Measurements from ENCODE around the gene BRD8. TPM values are rescaled to one million over a fixed set of nuclear protein-coding genes. Genes with fewer than 3 reads are reported as not detected.
"Not testable (repeated sequence)": the region's sequence is repeated elsewhere in the genome, so short reads cannot be mapped to it uniquely, and the experiment has no call there.

The BRD8 gene
- total and polyA plus RNA-seq, 8 donors = 42.0 to 212 (median 158) TPM

DNA sequence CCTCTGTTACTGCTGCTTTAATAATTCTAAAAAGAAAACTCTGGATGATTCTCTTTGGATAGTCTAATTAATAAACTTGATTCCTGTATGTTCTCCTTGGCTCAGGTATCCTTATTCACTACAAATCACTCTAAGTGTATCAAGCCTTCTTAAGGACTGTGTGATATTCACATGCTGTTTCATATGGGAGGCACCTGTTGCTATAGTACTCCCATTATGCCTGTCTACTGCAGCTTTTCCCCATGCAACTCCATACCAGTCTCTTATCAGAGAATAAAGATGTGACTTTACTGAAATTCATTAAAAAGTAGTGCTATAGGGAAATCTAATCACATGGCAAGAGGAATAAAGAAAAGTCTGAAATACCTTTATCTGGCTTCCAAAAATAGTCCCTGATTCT lies 14.7 kb downstream of the BRD8 start:
- no peak for ATAC-seq
- H3K36me3 ChIP-seq = peaks cover 13 to 100% of the 10 kb centered on the region in 2 donors

DNA sequence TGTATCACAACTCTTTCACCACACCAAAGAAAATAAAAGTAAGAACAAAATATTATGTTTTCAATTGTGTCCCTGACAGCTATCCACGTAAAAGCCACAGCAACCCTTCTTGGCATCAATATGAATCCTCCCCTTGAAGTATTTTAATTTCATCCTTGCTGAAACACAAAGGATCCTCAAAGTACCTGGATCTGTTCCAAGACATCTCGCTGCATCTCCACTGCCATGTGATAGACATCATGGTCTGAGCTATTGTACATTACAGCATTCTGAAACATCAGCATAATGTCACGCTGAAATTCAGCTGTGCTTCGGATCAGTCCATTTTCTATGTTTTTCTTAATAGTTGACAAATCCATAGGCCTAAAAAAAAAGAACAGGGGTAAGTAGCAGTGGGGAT lies 17.7 kb downstream of the BRD8 start:
- DNase-seq (no peak), ATAC-seq (no peak)
- Histone ChIP-seq H3K27ac (no peak overlapping the region), H3K36me3 (peaks cover 10 to 99% of the 10 kb centered on the region in 2 donors), H3K4me3 (no peak overlapping the region), H3K4me1 (no peaks in the 10 kb centered on the region), H3K9me3 (no peaks in the 10 kb centered on the region), H3K27me3 (no peaks in the 10 kb centered on the region)
- intact Hi-C loops (cut with DNase I) = no loop called here
- TF ChIP-seq, protein P1, sequence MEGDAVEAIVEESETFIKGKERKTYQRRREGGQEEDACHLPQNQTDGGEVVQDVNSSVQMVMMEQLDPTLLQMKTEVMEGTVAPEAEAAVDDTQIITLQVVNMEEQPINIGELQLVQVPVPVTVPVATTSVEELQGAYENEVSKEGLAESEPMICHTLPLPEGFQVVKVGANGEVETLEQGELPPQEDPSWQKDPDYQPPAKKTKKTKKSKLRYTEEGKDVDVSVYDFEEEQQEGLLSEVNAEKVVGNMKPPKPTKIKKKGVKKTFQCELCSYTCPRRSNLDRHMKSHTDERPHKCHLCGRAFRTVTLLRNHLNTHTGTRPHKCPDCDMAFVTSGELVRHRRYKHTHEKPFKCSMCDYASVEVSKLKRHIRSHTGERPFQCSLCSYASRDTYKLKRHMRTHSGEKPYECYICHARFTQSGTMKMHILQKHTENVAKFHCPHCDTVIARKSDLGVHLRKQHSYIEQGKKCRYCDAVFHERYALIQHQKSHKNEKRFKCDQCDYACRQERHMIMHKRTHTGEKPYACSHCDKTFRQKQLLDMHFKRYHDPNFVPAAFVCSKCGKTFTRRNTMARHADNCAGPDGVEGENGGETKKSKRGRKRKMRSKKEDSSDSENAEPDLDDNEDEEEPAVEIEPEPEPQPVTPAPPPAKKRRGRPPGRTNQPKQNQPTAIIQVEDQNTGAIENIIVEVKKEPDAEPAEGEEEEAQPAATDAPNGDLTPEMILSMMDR (IDR thresholded peaks at IDR 0.05) = no peak

More for the DNA sequence above, 14.7 kb downstream of the BRD8 start:
- Histone ChIP-seq H3K9me3 (no peaks in the 10 kb centered on the region), H3K4me1 (no peaks in the 10 kb centered on the region), H3K4me3 (no peak overlapping the region), H3K27ac (no peak overlapping the region), H3K27me3 (no peaks in the 10 kb centered on the region)
- DNase-seq = no peak
- TF ChIP-seq, protein P1 (IDR thresholded peaks at IDR 0.05) = no peak
- intact Hi-C loops (cut with DNase I) = no loop called here

DNA sequence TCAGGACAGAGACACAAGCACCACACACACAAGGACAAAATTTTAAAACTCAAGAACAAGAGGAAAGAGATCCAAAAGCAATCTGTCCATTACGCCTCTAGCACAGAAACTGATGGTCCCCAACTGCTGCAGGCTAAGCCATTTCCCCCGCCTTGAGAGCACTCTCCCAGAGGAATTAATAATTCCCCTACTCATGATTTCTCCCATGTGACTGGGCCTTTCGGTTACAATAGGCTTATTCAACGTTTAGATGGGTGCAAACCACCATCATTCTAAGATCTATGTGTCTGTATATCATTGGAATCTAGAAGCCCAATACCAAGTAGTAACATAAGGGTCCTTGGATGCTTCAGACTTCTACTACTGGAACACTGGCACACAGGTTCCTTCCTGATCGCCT lies 18.8 kb downstream of the BRD8 start:
- H3K36me3 ChIP-seq = peaks cover 10 to 89% of the 10 kb centered on the region in 2 donors
- intact Hi-C loops (cut with DNase I) = no loop called here
- ATAC-seq = no peak

DNA sequence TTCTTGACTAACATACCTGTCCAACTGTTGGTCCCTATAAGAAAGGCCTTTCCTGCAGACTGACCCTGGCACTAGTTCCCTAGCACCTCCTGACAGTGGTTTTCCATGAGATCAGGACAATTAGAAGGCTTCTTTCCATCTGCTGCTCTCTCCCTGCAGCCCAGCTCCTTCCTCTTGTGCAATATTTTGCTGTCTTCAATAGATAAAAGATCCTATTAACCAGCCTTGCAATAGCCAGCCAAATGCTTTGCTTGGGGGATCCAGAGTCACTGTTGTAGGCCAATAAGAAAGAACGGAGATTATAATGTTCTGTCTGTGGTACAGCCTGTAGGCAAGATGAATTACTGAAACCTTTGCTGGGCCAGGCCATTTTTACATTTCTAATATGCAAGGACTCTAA lies 20.8 kb downstream of the BRD8 start:
- ATAC-seq (no peak), DNase-seq (no peak)
- Histone ChIP-seq H3K27ac (no peak overlapping the region), H3K4me1 (no peaks in the 10 kb centered on the region), H3K27me3 (no peaks in the 10 kb centered on the region), H3K9me3 (no peaks in the 10 kb centered on the region), H3K36me3 (peaks cover 10 to 69% of the 10 kb centered on the region in 2 donors), H3K4me3 (no peak overlapping the region)
- TF ChIP-seq, protein P1 (IDR thresholded peaks at IDR 0.05) = no peak
- intact Hi-C loops (cut with DNase I) = no loop called here

More for the DNA sequence above, 18.8 kb downstream of the BRD8 start:
- Histone ChIP-seq H3K4me3 (no peak overlapping the region), H3K9me3 (no peaks in the 10 kb centered on the region), H3K4me1 (no peaks in the 10 kb centered on the region), H3K27me3 (no peaks in the 10 kb centered on the region), H3K27ac (no peak overlapping the region)
- TF ChIP-seq, protein P1 (IDR thresholded peaks at IDR 0.05) = no peak
- no peak for DNase-seq

DNA sequence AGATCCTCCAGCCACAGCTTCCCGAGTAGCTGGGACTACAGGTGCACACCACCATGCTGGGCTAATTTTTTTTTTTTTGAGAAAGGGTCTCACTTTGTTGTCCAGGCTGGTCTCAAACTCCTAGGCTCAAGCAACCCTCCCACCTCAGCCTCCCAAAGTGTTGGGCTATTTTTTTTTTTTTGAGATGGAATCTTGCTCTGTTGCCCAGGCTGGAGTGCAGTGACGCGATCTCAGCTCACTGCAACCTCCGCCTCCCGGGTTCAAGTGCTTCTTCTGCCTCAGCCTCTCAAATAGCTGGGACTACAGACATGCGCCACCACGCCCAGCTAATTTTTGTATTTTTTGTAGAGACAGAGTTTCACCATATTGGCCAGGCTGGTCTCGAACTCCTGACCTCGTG lies 22.5 kb downstream of the BRD8 start:
- H3K4me1 ChIP-seq; H3K27ac ChIP-seq; H3K27me3 ChIP-seq; H3K4me3 ChIP-seq; ATAC-seq; intact Hi-C loops (cut with DNase I); H3K9me3 ChIP-seq; DNase-seq: not testable (repeated sequence)
- H3K36me3 ChIP-seq = peaks cover 4 to 52% of the 10 kb centered on the region in 2 donors

DNA sequence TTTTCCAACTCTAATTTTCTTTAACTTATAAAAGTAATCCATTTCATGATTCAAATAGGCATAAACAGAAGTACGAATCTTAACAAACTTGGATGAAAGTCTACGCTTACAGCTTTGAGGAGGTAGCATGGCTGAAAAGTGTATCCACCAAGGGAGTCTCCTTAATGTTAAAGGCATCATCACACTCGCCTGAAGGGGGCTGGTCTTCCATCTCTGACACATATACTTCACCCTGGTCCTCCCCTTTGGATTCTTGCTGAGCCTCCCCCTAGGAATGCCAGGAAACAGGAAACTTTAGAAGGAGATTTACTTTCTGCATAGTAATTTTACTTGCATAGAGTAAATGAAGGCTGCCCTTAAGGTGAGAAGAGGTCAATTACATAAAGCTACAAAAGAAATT lies 28.9 kb downstream of the BRD8 start:
- intact Hi-C loops (cut with DNase I) = no loop called here
- DNase-seq = no peak
- no peaks in the 10 kb centered on the region for H3K27me3 ChIP-seq

More for the DNA sequence above, 28.9 kb downstream of the BRD8 start:
- no peak for ATAC-seq
- H3K4me1 ChIP-seq = no peaks in the 10 kb centered on the region
- no peaks in the 10 kb centered on the region for H3K36me3 ChIP-seq
- TF ChIP-seq, protein P1 (IDR thresholded peaks at IDR 0.05) = no peak
- no peak overlapping the region for H3K4me3 ChIP-seq
- H3K9me3 ChIP-seq = no peaks in the 10 kb centered on the region
- H3K27ac ChIP-seq = no peak overlapping the region

Data from left lung (tissue), 10 donors.